OCI-LY3 (cell line): ENCODE results near the gene GALNT11.

Experiments used
- CTCF ChIP-seq: fragments of 200-600, 300-600 bp; sonication (generic); IDR thresholded peaks from 2 replicates; pipeline ENCODE4 v1.5.1; 2014; ENCODE audit warnings: antibody characterized with exemption, low read length, low read depth
- EZH2phosphoT487 ChIP-seq: fragments of 200-600 bp; shearing (Covaris generic); IDR thresholded peaks from 2 replicates; pipeline ENCODE4 v1.6.1; 2018; ENCODE audit warnings: antibody characterized with exemption, mixed run types, low read depth

DNA sequence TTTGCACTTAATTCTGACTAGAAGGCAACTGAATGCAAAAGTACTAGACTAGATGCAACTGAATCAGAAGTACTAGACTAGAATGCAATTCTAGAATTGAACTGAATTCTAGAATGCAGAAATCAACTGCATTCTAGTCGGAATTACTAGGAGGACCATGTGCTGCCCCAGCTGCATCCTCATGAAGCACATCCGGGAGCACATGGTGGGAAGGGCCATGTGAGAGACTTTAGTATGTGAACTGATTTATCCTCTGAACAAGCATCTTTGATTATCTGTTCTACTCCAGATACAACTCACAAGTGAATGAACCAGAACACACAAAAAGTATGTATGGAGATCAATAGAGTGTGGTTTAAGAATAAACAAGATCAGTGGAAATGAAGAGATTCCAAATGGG, 115.1 kb downstream of the GALNT11 start:
- TF ChIP-seq CTCF (no peak), EZH2phosphoT487 (no peak)
